ENCODE results near the gene GJD4.

Gene GJD4

DNA sequence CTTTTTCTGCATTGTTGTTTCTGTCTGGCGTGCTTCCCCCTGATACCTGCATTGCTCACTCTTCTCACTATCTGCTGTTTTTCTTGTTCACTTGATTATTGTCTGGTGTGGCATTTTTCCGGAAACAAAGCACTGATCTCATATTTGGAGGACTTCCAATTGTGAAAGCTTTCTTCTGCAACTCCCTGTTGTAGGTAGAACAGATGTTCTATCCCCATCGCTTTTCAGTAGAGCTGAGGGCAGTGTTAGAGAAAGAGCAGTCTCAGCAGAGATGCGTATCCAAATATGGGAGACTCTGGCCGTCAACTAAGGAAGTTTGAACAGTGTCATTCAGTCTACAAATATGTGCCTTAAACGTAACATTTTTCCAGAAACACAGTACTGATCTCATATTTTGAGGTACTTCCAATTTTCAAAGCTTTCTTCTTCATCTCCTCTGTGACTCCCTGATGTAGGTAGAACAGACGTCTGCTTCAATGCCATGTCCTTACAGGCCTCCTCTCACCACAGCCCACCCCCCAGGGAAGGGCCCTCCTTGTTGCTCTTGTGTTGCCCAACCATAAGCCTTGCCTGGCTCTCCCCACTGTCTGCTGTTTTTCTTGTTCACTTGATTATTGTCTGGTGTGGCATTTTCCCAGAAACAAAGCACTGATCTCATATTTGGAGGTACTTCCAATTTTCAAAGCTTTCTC, 27.1 kb upstream of the GJD4 start:
- DNase-seq (ENCODE audit: low read depth): no peak
- no peak overlapping the region for H3K4me3 ChIP-seq (ENCODE audit: low read length)
- TF ChIP-seq, protein P1, sequence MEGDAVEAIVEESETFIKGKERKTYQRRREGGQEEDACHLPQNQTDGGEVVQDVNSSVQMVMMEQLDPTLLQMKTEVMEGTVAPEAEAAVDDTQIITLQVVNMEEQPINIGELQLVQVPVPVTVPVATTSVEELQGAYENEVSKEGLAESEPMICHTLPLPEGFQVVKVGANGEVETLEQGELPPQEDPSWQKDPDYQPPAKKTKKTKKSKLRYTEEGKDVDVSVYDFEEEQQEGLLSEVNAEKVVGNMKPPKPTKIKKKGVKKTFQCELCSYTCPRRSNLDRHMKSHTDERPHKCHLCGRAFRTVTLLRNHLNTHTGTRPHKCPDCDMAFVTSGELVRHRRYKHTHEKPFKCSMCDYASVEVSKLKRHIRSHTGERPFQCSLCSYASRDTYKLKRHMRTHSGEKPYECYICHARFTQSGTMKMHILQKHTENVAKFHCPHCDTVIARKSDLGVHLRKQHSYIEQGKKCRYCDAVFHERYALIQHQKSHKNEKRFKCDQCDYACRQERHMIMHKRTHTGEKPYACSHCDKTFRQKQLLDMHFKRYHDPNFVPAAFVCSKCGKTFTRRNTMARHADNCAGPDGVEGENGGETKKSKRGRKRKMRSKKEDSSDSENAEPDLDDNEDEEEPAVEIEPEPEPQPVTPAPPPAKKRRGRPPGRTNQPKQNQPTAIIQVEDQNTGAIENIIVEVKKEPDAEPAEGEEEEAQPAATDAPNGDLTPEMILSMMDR (conservative IDR thresholded peaks at IDR 0.05; ENCODE audit: low read depth, low read length): no peak

DNA sequence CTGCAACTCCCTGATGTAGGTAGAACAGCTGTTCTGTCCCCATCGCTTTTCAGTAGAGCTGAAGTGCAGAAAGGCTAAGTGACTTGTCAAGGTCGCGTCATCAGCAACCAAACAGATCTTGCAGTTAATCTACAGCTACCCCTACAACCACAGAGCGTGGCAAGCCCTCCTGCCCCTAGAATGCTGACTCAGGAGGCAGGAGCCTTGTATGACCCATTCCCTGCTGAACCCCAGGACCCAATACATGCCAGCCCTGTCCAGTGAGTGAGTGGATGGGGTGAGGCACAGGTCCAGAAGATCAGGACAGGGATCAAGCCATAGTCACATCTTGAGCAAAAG, 26.6 kb upstream of the GJD4 start:
- TF ChIP-seq, protein P1 (conservative IDR thresholded peaks at IDR 0.05; ENCODE audit: low read depth, low read length): no peak
- no peak for DNase-seq (ENCODE audit: low read depth)
- H3K4me3 ChIP-seq (ENCODE audit: low read length): no peak overlapping the region

DNA sequence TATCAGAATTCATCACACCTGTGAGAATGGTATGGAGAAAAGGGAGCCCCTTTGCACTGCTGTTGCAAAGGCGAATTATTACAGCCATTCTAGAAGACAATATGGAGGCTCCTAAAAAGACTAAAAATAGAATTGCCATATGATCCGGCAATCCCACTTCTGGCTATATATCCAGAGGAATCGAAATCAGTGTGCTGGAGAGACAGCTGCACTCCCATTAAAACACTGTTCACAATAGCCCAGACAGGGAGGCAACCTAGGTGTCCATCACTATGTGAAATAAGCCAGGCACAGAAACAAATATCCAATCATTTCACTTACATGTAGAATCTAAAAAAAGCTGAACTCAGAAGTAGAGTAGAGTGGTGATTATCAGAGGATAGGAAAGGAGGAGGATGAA, 26.0 kb upstream of the GJD4 start:
- no peak for DNase-seq (ENCODE audit: low read depth)
- TF ChIP-seq, protein P1 (conservative IDR thresholded peaks at IDR 0.05; ENCODE audit: low read depth, low read length): no peak
- H3K4me3 ChIP-seq (ENCODE audit: low read length): no peak overlapping the region

DNA sequence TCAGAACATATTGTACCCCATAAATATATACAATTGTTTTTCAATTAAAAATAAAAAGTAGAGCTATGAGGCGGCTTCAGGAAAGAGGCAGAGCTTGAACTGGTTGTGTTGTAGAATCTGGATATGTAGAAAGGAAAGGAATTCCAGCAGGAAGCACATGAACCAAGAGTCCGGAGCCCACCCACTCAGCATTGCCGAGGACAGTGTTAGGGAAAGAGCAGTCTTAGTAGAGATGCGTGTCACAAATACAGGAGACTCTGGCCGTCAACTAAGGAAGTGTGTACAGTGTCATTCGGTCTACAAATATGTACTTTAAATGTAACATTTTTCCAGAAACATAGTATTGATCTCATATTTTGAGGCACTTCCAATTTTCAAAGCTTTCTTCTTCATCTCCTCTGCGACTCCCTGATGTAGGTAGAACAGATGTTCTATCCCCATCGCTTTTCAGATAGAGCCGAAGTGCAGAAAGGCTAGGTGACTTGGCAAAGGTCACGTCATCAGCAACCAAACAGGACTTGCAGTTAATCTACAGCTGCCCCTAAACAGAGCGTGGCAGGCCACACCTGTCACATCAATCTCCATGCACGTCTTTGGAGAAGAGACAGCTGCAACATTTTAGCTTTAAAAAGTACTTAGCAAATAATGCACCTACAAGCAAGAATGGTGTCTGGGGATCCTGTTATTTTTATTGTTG, 25.3 kb upstream of the GJD4 start:
- TF ChIP-seq, protein P1 (conservative IDR thresholded peaks at IDR 0.05; ENCODE audit: low read depth, low read length): no peak
- DNase-seq (ENCODE audit: low read depth): no peak
- H3K4me3 ChIP-seq (ENCODE audit: low read length): no peak overlapping the region

DNA sequence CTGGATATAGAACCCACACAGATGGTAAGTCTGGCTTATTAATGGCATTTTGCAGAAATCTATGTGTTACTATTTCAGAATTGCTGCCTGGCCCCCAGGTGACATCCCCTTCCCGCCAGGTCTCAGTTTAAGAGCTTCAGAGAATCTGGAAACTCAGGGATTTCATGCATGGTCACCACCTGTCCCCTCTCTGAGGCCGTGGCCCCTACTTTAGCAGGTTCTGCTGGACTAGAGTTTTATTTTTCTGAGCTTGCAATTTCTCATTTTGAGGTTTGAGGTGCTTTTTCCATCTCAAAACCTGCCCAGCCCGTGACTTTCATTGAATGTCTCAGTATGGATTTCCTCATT, 24.7 kb upstream of the GJD4 start:
- no peak for DNase-seq (ENCODE audit: low read depth)
- H3K4me3 ChIP-seq (ENCODE audit: low read length): no peak overlapping the region
- TF ChIP-seq, protein P1 (conservative IDR thresholded peaks at IDR 0.05; ENCODE audit: low read depth, low read length): no peak

DNA sequence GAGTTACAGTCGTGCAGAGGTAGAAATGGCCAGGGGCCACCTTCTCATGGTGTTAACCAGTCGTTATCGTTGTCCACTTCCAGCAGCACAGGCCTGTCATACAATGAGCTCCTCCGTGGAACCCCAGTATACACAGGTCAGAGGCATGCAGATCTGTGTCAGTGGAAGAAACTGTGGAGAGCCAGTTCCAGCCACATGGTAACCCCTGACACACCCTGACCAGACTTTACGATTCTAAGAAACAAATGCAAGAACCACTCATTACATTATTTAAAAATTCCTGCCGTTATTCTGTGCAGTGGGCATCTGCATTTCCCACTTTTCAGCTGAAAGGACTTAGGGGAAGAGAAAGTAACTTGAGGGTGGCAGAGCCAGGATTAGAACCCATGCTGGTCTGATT, 23.5 kb upstream of the GJD4 start:
- DNase-seq (ENCODE audit: low read depth): no peak
- H3K4me3 ChIP-seq (ENCODE audit: low read length): no peak overlapping the region
- TF ChIP-seq, protein P1 (conservative IDR thresholded peaks at IDR 0.05; ENCODE audit: low read depth, low read length): no peak

DNA sequence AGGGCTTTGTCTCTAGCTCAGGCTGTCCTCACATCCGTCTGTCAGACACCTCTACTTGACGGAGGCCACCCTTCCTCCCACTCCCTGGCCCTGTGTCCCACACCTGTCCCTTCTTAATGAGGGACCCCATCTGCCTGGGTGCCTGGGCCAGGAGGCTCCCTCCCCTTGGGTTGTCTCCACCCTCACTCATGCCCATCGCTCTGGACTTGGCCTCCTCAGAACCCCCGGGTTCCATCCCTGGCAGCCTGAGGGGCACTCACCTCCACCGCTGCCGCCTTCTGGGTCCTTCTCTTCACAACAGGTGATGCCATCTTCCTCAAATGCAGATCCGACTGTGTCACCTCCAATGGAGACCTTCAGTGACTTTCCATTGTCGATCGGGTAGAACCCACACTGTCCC, 20.2 kb upstream of the GJD4 start:
- DNase-seq (ENCODE audit: low read depth): no peak
- TF ChIP-seq, protein P1 (conservative IDR thresholded peaks at IDR 0.05; ENCODE audit: low read depth, low read length): no peak
- H3K4me3 ChIP-seq (ENCODE audit: low read length): no peak overlapping the region

All from retinal pigment epithelial cell (primary cell).